Transverse colon (tissue), 4 donors: ENCODE results near the gene TPRA1. TPM values are rescaled to one million over a fixed set of nuclear protein-coding genes. Genes with fewer than 3 reads are reported as not detected.

Experiments used
- DNase-seq: peaks from one replicate; pipeline ENCODE4 v3.0.0-alpha.2; 2019
- H3K27ac ChIP-seq, 4 donors: fragments of 200-600 bp; sonication (generic); 2 replicates each; pipeline ENCODE4 v1.5.1; 2016 to 2018; ENCODE audit warnings: inconsistent platforms in 4 of 4
- H3K27me3 ChIP-seq: fragments of 200-600 bp; sonication (generic); 2 replicates; pipeline ENCODE4 v1.5.1; 2017; ENCODE audit warnings: inconsistent platforms
- H3K36me3 ChIP-seq, 4 donors: fragments of 200-600 bp; sonication (generic); 2 replicates each; pipeline ENCODE4 v1.5.1; 2017 to 2019; ENCODE audit warnings: inconsistent platforms in 4 of 4
- H3K4me1 ChIP-seq, 4 donors: fragments of 200-600 bp; sonication (generic); 2 replicates each; pipeline ENCODE4 v1.5.1; 2017 to 2020; ENCODE audit warnings: inconsistent platforms in 4 of 4
- H3K4me3 ChIP-seq, 4 donors: fragments of 200-600 bp; sonication (generic); 1 replicate in 1 of 4; 2 replicates in 3 of 4; pipeline versions ENCODE4 v1.5.1 to v1.6.1; 2017 to 2019; ENCODE audit warnings: inconsistent platforms in 4 of 4
- H3K9me3 ChIP-seq, 2 donors: fragments of 200-600 bp; sonication (generic); 2 replicates each; pipeline ENCODE4 v1.5.1; 2017 to 2019; ENCODE audit warnings: inconsistent platforms in 2 of 2
- CTCF ChIP-seq, 5 experiments: fragments of 200-600 bp in 3 of 5; fragments of 450-650 bp in 2 of 5; sonication (generic) in 3 of 5; IDR thresholded peaks; 1 replicate in 2 of 5; 2 replicates in 3 of 5; pipeline ENCODE4 v1.5.1; 2016 to 2017; ENCODE audit warnings: antibody characterized with exemption in 5 of 5, inconsistent platforms in 3 of 5, mild to moderate bottlenecking in 2 of 5, moderate library complexity in 1 of 5
- EP300 ChIP-seq: sonication (generic); formaldehyde crosslinking; IDR thresholded peaks from one replicate; pipeline ENCODE4 v1.6.1; 2017; ENCODE audit warnings: antibody characterized with exemption, low read depth
- POLR2A ChIP-seq: fragments of 450-650 bp; IDR thresholded peaks from one replicate; pipeline ENCODE4 v1.6.1; 2016; ENCODE audit warnings: antibody characterized with exemption, mild to moderate bottlenecking, moderate library complexity
- POLR2AphosphoS5 ChIP-seq, 3 donors: sonication (generic); formaldehyde crosslinking; IDR thresholded peaks; one replicate each; pipeline ENCODE4 v1.6.1; 2016; ENCODE audit warnings: antibody characterized with exemption in 3 of 3
- WGBS, 2 donors: methylation state at CpG; one replicate each; pipeline ENCODE4 v1.1.5; 2018; ENCODE audit warnings: low coverage in 1 of 2; 5-methylcytosine and 5-hydroxymethylcytosine counted together
- in situ Hi-C, 4 donors: fragments of 200-750 bp; cut with MboI; loops; one replicate each; pipeline versions ENCODE4 v1.15.0 to v1.15.1; 2017; ENCODE audit warnings: low sequenced_read_pairs in 3 of 4, low pct_ligation_motif_present in 1 of 4, low pct_unique_long_range_greater_than_20kb in 1 of 4
- intact Hi-C: fragments of 100-400 bp; cut with DNase I; formaldehyde crosslinking; loops from one replicate; pipeline ENCODE4 v1.15.1; 2023; ENCODE audit warnings: low total_unique reads
- total RNA-seq, 4 donors: library from RNA; depleted of rRNA; stranded (reverse); fragments of >200 nt; gene quantifications; one replicate each; pipeline ENCODE4 v1.1.0, GENCODE V29; 2016

TPRA1 gene
- total RNA-seq, 4 donors from 2014 or later: 16.1 to 29.8 (median 21.1) TPM

- H3K36me3 ChIP-seq: no peaks in the 10 kb centered on the region
- WGBS, 2 donors: 73 to 76% methylated on average over 3 of the region's 3 CpGs
- no peaks in the 10 kb centered on the region for H3K4me1 ChIP-seq
- TF ChIP-seq EP300: no peak
- no peak for TF ChIP-seq POLR2AphosphoS5 (IDR thresholded peaks at IDR 0.05)
- TF ChIP-seq POLR2A: no peak
- TF ChIP-seq CTCF (IDR thresholded peaks at IDR 0.05): no peak
- H3K27me3 ChIP-seq: no peaks in the 10 kb centered on the region
- DNase-seq: no peak
- H3K27ac ChIP-seq: no peak overlapping the region
- no peaks in the 10 kb centered on the region for H3K9me3 ChIP-seq
- H3K4me3 ChIP-seq: no peak overlapping the region
- in situ Hi-C loops: no loop called here
- intact Hi-C loops: no loop called here
Observed at GRCh38 chr3:127637546-127637945, 47.0 kb upstream of the TPRA1 start.

- 89 to 95% methylated on average over 11 to 12 of the region's 12 CpGs for WGBS, 2 donors
- no peaks in the 10 kb centered on the region for H3K36me3 ChIP-seq
- no peak overlapping the region for H3K4me3 ChIP-seq
- peaks cover 4 to 9% (median 9%) of the 10 kb centered on the region in 4 donors for H3K4me1 ChIP-seq
- no peak overlapping the region for H3K27ac ChIP-seq
- TF ChIP-seq EP300: no peak
- TF ChIP-seq POLR2A: no peak
- no peak for TF ChIP-seq CTCF (IDR thresholded peaks at IDR 0.05)
- TF ChIP-seq POLR2AphosphoS5 (IDR thresholded peaks at IDR 0.05): no peak
- in situ Hi-C loops: no loop called here
- H3K9me3 ChIP-seq: no peaks in the 10 kb centered on the region
- H3K27me3 ChIP-seq: no peaks in the 10 kb centered on the region
- DNase-seq: no peak
- intact Hi-C loops: no loop called here
Observed at GRCh38 chr3:127634653-127635052, 44.1 kb upstream of the TPRA1 start.

GRCh38 chr3:127632035-127632820 is 41.7 kb upstream of the TPRA1 start:
- H3K27ac ChIP-seq: no peak overlapping the region
- H3K36me3 ChIP-seq: no peaks in the 10 kb centered on the region
- H3K9me3 ChIP-seq: no peaks in the 10 kb centered on the region
- no peak overlapping the region for H3K4me3 ChIP-seq
- WGBS, 2 donors: 75 to 80% methylated on average over 7 to 8 of the region's 8 CpGs
- intact Hi-C loops (no loop called here), in situ Hi-C loops (no loop called here)
- H3K27me3 ChIP-seq: peaks cover 10% of the 10 kb centered on the region
- H3K4me1 ChIP-seq: peaks cover 11 to 13% (median 12%) of the 10 kb centered on the region in 4 donors
- no peak for DNase-seq
- TF ChIP-seq POLR2AphosphoS5 (IDR thresholded peaks at IDR 0.05): no peak
- no peak for TF ChIP-seq CTCF (IDR thresholded peaks at IDR 0.05)
- TF ChIP-seq POLR2A: no peak
- no peak for TF ChIP-seq EP300

- Histone ChIP-seq H3K27me3 (peaks cover 10% of the 10 kb centered on the region), H3K4me3 (no peak overlapping the region), H3K27ac (no peak overlapping the region), H3K4me1 (peaks cover 11 to 13% (median 12%) of the 10 kb centered on the region in 4 donors), H3K9me3 (no peaks in the 10 kb centered on the region), H3K36me3 (no peaks in the 10 kb centered on the region)
- intact Hi-C loops (no loop called here), in situ Hi-C loops (no loop called here)
- 90 to 94% methylated on average over 7 to 12 of the region's 12 CpGs for whole genome bisulfite sequencing, 2 donors
- DNase-seq: no peak
- no peak for TF ChIP-seq CTCF (IDR thresholded peaks at IDR 0.05)
- TF ChIP-seq POLR2A: no peak
- TF ChIP-seq EP300: no peak
- TF ChIP-seq POLR2AphosphoS5 (IDR thresholded peaks at IDR 0.05): no peak
Observed at GRCh38 chr3:127630811-127631714, 40.5 kb upstream of the TPRA1 start.
